Measurements from ENCODE around the gene NRCAM.

NRCAM gene

GRCh38 chr7:108201766-108202165, 254.5 kb downstream of the NRCAM start:
- no peak for DNase-seq (ENCODE audit: low read depth)

GRCh38 chr7:108200326-108200725, 255.9 kb downstream of the NRCAM start:
- no peak for DNase-seq (ENCODE audit: low read depth)

GRCh38 chr7:108197371-108198091, 258.7 kb downstream of the NRCAM start:
- DNase-seq (ENCODE audit: low read depth) = no peak

GRCh38 chr7:108196004-108196403, 260.2 kb downstream of the NRCAM start:
- DNase-seq (ENCODE audit: low read depth) = no peak

- no peak for DNase-seq (ENCODE audit: low read depth)
Measured at GRCh38 chr7:108193594-108194498, 262.4 kb downstream of the NRCAM start.

- DNase-seq (ENCODE audit: low read depth) = no peak
Measured at GRCh38 chr7:108190891-108191290, 265.3 kb downstream of the NRCAM start.

- no peak for DNase-seq (ENCODE audit: low read depth)
Measured at GRCh38 chr7:108189733-108190388, 266.4 kb downstream of the NRCAM start.

GRCh38 chr7:108188724-108189123, 267.5 kb downstream of the NRCAM start:
- DNase-seq (ENCODE audit: low read depth) = no peak

GRCh38 chr7:108181073-108181985, 274.9 kb downstream of the NRCAM start:
- DNase-seq (ENCODE audit: low read depth) = no peak

- DNase-seq (ENCODE audit: low read depth) = no peak
Measured at GRCh38 chr7:108178398-108178797, 277.8 kb downstream of the NRCAM start.

GRCh38 chr7:108171164-108171563, 285.1 kb downstream of the NRCAM start:
- DNase-seq (ENCODE audit: low read depth) = no peak

- no peak for DNase-seq (ENCODE audit: low read depth)
Measured at GRCh38 chr7:108170251-108170650, 286.0 kb downstream of the NRCAM start.

- no peak for DNase-seq (ENCODE audit: low read depth)
Measured at GRCh38 chr7:108167460-108167859, 288.8 kb downstream of the NRCAM start.

- no peak for DNase-seq (ENCODE audit: low read depth)
Measured at GRCh38 chr7:108166687-108167086, 289.5 kb downstream of the NRCAM start.

GRCh38 chr7:108165723-108166122, 290.5 kb downstream of the NRCAM start:
- no peak for DNase-seq (ENCODE audit: low read depth)

- no peak for DNase-seq (ENCODE audit: low read depth)
Measured at GRCh38 chr7:108164946-108165345, 291.3 kb downstream of the NRCAM start.

- no peak for DNase-seq (ENCODE audit: low read depth)
Measured at GRCh38 chr7:108164342-108164741, 291.9 kb downstream of the NRCAM start.

- DNase-seq (ENCODE audit: low read depth) = no peak
Measured at GRCh38 chr7:108158776-108159175, 297.5 kb downstream of the NRCAM start.

- no peak for DNase-seq (ENCODE audit: low read depth)
Measured at GRCh38 chr7:108157606-108158335, 298.5 kb downstream of the NRCAM start.

GRCh38 chr7:108156897-108157605, 299.2 kb downstream of the NRCAM start:
- DNase-seq (ENCODE audit: low read depth) = no peak

Measured in T-helper 22 cell (primary cell).